Body of pancreas (tissue), 4 donors: ENCODE measurements around the gene PHLDB1. TPM values are rescaled to one million over a fixed set of nuclear protein-coding genes. Genes with fewer than 3 reads are reported as not detected.

Experiments
- ATAC-seq: fragments of 150-250 bp; one replicate; pipeline ENCODE4 v1.9.1; 2016
- DNase-seq, 4 donors: peaks; one replicate each; pipeline ENCODE4 v3.0.0-alpha.2; 2019
- H3K27ac ChIP-seq, 4 donors: fragments of 200-600 bp; sonication (generic); 1 replicate in 3 of 4; 2 replicates in 1 of 4; pipeline versions ENCODE4 v1.5.1 to v1.6.1; 2016 to 2019; ENCODE audit warnings: mild to moderate bottlenecking in 1 of 4, mixed read lengths in 1 of 4, moderate library complexity in 1 of 4
- H3K27me3 ChIP-seq, 2 donors: fragments of 200-600 bp; sonication (generic); one replicate each; pipeline ENCODE4 v1.6.0; 2016; ENCODE audit warnings: mild to moderate bottlenecking in 1 of 2
- H3K36me3 ChIP-seq, 2 donors: fragments of 200-600 bp; sonication (generic); replicated peaks in 1 of 2; 2 replicates each; pipeline ENCODE4 v1.5.1; 2016; ENCODE audit warnings: low read depth in 2 of 2; ENCODE audit not compliant: insufficient read depth in 1 of 2
- H3K4me1 ChIP-seq: fragments of 200-600 bp; sonication (generic); one replicate; pipeline ENCODE4 v1.6.0; 2016
- H3K4me3 ChIP-seq, 2 donors: fragments of 200-600 bp; sonication (generic); 1 replicate in 1 of 2; 2 replicates in 1 of 2; pipeline ENCODE4 v1.5.1; 2016 to 2019
- H3K9me3 ChIP-seq, 3 donors: fragments of 200-600 bp; sonication (generic); 1 replicate in 2 of 3; 2 replicates in 1 of 3; pipeline ENCODE4 v1.5.1; 2016
- POLR2A ChIP-seq, 3 donors: fragments of 450-650 bp; IDR thresholded peaks; one replicate each; pipeline ENCODE4 v1.6.1; 2016; ENCODE audit warnings: antibody characterized with exemption in 3 of 3, mild to moderate bottlenecking in 2 of 3
- WGBS, 2 donors: methylation state at CpG; one replicate each; pipeline ENCODE4 v1.1.5; 2017; 5-methylcytosine and 5-hydroxymethylcytosine counted together
- intact Hi-C: fragments of 100-400 bp; cut with DNase I; formaldehyde crosslinking; loops from one replicate; pipeline ENCODE4 v1.15.1; 2023
- total RNA-seq, 2 donors: library from RNA; depleted of rRNA; stranded (reverse); fragments of >200 nt; gene quantifications; one replicate each; pipeline ENCODE4 v1.1.0, GENCODE V29; 2016
- TF ChIP-seq, protein P1 (sequence below), 7 experiments: fragments of 450-650 bp in 4 of 7; fragments of 200-600 bp in 3 of 7; sonication (generic) in 3 of 7; IDR thresholded peaks; one replicate each; pipeline ENCODE4 v1.5.1; 2016 to 2019; ENCODE audit warnings: antibody characterized with exemption in 7 of 7

Gene PHLDB1
- total RNA-seq, 2 donors from 2014 or later: 71.9 to 166 TPM

DNA sequence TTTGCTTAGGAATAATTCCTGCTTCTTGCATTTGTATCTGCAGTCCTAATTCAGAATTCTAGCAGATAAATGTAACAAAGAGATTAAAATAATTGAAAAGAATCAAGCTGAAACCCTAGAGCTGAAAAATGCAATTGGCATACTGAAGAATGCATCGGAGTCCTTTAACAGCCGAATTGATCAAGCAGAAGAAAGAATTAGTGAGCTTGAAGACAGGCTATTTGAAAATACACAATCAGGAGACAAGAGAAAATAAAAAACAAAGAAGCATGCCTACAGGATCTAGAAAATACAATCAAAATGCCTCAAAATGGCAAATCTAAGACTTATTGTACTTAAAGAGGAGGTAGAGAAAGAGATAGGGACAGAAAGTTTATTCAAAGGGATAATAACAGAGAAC is 63.8 kb downstream of the PHLDB1 start:
- H3K4me1 ChIP-seq: no peaks in the 10 kb centered on the region
- TF ChIP-seq, protein P1, sequence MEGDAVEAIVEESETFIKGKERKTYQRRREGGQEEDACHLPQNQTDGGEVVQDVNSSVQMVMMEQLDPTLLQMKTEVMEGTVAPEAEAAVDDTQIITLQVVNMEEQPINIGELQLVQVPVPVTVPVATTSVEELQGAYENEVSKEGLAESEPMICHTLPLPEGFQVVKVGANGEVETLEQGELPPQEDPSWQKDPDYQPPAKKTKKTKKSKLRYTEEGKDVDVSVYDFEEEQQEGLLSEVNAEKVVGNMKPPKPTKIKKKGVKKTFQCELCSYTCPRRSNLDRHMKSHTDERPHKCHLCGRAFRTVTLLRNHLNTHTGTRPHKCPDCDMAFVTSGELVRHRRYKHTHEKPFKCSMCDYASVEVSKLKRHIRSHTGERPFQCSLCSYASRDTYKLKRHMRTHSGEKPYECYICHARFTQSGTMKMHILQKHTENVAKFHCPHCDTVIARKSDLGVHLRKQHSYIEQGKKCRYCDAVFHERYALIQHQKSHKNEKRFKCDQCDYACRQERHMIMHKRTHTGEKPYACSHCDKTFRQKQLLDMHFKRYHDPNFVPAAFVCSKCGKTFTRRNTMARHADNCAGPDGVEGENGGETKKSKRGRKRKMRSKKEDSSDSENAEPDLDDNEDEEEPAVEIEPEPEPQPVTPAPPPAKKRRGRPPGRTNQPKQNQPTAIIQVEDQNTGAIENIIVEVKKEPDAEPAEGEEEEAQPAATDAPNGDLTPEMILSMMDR (IDR thresholded peaks at IDR 0.05): no peak
- TF ChIP-seq POLR2A (IDR thresholded peaks at IDR 0.05): no peak
- intact Hi-C loops: no loop called here
- no peaks in the 10 kb centered on the region for H3K27me3 ChIP-seq
- ATAC-seq (no peak), DNase-seq (no peak)
- whole genome bisulfite sequencing, 2 donors: 88 to 95% methylated on average over 2 of the region's 2 CpGs
- H3K4me3 ChIP-seq: no peak overlapping the region
- H3K27ac ChIP-seq: no peak overlapping the region
- no peaks in the 10 kb centered on the region for H3K9me3 ChIP-seq
- no peaks in the 10 kb centered on the region for H3K36me3 ChIP-seq

DNA sequence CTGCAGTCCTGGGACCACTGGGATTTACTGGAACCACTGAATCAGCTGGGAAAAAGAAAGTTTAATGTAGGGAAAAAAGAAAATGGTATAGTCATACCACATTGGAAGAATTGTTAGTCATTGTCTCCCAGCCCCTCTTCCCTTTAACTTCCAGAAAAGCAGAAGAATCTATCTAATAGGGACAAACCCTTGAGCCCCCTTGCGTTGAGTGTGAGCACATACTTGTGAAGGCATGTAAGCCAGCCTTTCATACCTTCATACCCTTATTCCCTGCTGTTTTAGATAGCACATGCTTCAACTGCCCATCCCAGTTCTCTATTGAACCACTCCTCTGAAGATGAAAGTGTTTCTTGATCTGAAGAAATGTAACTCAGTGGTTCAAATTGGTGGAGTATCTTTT is 65.4 kb downstream of the PHLDB1 start:
- Histone ChIP-seq H3K36me3 (no peaks in the 10 kb centered on the region), H3K4me3 (no peak overlapping the region), H3K4me1 (no peaks in the 10 kb centered on the region), H3K27me3 (no peaks in the 10 kb centered on the region), H3K27ac (no peak overlapping the region), H3K9me3 (no peaks in the 10 kb centered on the region)
- no peak for ATAC-seq
- intact Hi-C loops: no loop called here
- DNase-seq: no peak
- 58 to 74% methylated on average over 1 of the region's 1 CpG for WGBS, 2 donors
- no peak for TF ChIP-seq POLR2A (IDR thresholded peaks at IDR 0.05)
- TF ChIP-seq, protein P1 (IDR thresholded peaks at IDR 0.05): no peak

DNA sequence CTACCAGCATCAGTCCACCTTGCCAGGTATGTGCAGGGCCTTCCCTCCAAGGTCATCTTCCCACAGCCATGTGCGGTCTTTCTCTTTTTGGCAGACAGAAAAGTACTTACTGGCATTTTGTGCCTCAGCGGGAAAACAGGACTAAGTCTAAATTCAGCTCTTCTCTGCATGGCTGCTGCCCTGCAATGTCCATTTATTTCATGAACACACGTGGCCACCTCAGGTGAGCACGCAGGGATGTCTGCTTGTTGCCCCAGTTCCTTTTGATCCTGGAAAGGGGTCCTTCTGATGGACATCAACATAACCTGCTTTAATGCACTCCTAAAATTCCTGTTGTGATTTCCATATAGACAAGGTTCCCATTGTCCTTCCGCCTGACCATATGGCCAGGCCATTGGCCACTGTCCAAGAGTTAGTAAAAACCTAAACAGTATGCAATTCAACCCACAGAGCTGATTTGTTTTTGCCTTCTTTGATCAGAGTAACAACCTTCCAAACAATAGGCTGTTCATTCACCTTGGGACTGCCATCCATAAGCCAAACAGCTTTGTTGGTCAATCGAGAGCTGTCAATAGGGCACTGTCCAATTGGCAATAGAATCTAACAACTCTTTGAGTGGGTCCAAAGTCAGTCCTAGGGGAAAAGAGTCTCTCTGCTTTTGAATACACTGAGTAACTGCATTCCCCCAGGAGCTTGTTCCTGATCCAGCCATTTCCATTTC is 66.1 kb downstream of the PHLDB1 start:
- H3K27ac ChIP-seq: no peak overlapping the region
- ATAC-seq (no peak), DNase-seq (no peak)
- WGBS, 2 donors: 74 to 81% methylated on average over 5 to 6 of the region's 6 CpGs
- TF ChIP-seq POLR2A (IDR thresholded peaks at IDR 0.05): no peak
- TF ChIP-seq, protein P1 (IDR thresholded peaks at IDR 0.05): no peak
- no peaks in the 10 kb centered on the region for H3K27me3 ChIP-seq
- no peaks in the 10 kb centered on the region for H3K4me1 ChIP-seq
- intact Hi-C loops: no loop called here
- H3K4me3 ChIP-seq: no peak overlapping the region
- H3K9me3 ChIP-seq: no peaks in the 10 kb centered on the region
- no peaks in the 10 kb centered on the region for H3K36me3 ChIP-seq

DNA sequence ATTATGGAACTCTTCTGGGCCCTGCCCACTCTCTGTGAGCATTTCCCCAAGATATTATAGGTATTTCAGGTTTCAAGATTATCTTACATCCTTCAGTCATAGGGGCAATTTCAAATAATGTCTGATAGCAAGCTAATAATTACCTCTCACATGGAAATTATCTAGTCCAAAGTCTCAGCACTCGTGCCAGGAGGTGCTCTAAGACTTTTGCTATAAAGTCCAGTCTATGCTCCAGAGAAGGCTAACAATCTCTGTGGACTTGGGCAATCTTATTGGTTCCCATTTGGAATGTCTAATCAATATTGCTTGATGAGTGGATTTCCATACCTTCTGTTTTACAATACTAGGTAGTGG is 66.6 kb downstream of the PHLDB1 start:
- WGBS, 2 donors: 56 to 68% methylated on average over 1 of the region's 1 CpG
- no peaks in the 10 kb centered on the region for H3K36me3 ChIP-seq
- peaks cover 5% of the 10 kb centered on the region for H3K4me1 ChIP-seq
- H3K9me3 ChIP-seq: no peaks in the 10 kb centered on the region
- intact Hi-C loops: no loop called here
- no peak for ATAC-seq
- H3K27me3 ChIP-seq: no peaks in the 10 kb centered on the region
- no peak overlapping the region for H3K27ac ChIP-seq
- DNase-seq: no peak
- no peak overlapping the region for H3K4me3 ChIP-seq
- TF ChIP-seq, protein P1 (IDR thresholded peaks at IDR 0.05): no peak
- no peak for TF ChIP-seq POLR2A (IDR thresholded peaks at IDR 0.05)

DNA sequence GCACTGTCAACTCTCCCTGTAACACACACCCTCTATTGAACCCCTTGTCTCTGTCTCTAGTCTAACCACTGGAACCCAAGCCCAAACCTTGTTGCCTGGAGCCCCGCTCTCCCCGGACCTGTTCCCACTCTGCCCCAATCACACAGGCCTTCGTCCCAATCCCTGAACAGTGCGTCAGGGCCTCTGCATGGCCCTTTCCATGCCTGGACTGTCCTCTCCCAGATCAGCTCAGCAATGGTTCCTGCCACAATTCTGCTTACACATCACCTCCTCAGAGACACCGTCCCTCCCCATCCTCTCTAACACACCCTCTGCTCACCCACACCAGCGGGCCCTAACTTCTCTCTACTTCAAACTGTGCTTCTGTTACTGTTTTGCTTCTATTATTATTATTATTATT is 70.6 kb downstream of the PHLDB1 start:
- no peak for ATAC-seq
- TF ChIP-seq, protein P1 (IDR thresholded peaks at IDR 0.05): no peak
- WGBS, 2 donors: 95% methylated on average over 6 of the region's 6 CpGs

More for the DNA sequence above, 70.6 kb downstream of the PHLDB1 start:
- no peaks in the 10 kb centered on the region for H3K36me3 ChIP-seq
- no peak for DNase-seq
- no peaks in the 10 kb centered on the region for H3K9me3 ChIP-seq
- intact Hi-C loops: no loop called here
- H3K4me1 ChIP-seq: peaks cover 14% of the 10 kb centered on the region
- H3K27ac ChIP-seq: no peak overlapping the region
- no peaks in the 10 kb centered on the region for H3K27me3 ChIP-seq
- H3K4me3 ChIP-seq: no peak overlapping the region
